GM18867 (cell line): ENCODE measurements around the gene OPRM1.
"Not testable (repeated sequence)": the region's sequence is repeated elsewhere in the genome, so short reads cannot be mapped to it uniquely, and the experiment has no call there.

Experiments
- ATAC-seq: cut with Tn5 transposase; IDR thresholded peaks from one replicate; pipeline ENCODE4 v1.9.1; 2021; ENCODE audit warnings: mild to moderate bottlenecking, moderate library complexity; ENCODE audit not compliant: unreplicated experiment

OPRM1 gene

DNA sequence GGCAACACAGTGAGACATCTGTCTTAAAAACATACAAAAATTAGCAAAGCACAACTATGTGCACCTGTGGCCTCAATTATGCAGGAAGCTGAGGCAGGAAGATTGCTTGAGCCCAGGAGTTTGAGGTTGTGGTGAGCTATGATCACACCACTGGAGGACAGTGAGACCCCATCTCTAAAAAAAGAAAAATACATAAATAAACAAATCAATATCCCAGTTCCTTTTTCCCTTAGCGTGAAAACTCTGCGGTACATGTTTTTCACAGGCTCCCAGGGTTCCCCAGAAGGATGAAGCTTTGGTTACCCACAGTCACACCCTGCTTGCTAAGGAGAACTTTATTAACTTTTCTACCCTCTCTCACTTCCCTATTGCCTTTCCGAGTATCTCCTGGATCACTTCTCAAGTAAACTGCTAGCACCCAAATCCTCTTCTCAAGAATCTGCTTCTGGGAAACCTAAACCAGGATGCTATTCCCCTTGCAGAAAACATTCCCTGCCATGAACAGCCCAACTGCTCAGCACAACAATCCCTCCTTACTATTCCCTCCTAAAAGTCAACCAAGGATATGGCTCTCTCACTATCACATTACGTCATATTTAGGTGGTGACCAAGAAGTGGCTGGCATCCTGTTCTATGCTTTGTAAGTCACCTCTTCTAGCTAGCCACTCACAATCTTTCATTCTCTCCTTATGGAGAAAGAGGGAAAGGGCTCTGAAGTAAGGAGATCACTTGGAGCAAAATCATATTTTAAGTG is 195.2 kb downstream of the OPRM1 start:
- ATAC-seq: peak; percentile 45

DNA sequence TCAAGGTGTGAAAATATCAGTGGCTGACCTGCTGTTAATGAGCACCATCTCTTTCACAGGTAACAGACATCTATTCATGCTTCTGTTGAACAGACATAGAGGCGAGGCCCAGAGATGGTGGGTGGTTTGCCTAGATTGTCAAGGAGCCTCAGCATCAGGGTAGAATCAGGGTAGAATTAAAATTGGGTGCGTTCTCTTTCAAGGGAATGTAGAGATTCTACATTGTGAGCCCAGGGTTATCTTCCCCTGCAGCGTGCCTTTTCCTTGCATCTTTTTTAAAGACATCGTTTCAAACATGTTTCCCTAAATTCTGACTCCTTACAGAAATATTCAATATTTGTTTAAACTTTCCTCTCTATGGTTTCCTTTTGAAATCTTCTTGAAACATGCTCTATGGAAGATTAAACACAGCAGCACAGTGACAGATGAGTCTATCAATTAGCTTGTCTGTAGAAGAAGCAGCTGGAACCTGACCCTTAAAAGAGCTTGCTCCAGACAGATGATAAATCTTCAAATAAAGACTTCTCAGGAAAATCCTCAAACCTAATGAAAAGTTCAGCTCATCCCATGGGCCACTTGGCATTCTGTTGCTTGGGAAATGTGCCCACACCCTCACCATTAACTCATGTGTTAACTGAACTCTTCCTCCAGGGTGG is 197.7 kb downstream of the OPRM1 start:
- ATAC-seq: no peak

DNA sequence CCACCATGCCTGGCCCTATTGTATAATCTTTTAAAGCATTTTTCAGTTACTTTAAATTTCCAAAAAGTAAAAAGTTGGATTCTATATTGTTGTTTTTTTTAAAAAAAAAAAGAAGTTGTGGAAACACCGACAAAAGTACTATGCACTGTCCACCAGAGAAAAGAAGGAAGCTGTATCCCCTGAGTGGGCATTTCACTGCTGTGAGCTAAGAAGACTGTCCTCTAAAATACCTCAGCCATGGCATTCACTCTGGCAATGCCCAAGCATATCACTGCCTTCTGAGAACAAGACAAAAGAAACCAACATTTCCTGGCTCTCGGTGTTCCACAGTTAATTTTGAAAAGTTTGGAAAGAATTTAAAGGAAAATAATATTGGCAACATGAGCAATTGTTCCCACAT is 199.8 kb downstream of the OPRM1 start:
- no peak for ATAC-seq

DNA sequence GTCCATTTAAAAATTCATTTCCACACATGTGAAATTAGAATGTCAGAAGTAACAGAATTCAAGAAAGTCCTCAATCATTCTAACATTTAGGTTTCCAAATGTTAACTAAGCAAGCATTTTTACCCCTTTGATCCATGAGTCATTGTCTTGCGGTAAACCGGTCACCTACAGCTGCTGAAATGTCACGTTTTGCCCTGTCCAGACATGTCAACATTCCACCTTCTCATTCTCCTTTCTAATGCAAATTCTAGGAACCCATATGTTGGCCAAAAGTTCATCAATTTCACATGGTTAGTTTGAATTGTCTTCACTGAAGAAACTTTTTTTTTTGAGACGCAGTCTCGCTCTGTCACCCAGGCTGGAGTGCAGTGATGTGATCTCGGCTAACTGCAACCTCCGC is 200.4 kb downstream of the OPRM1 start:
- ATAC-seq: no peak

DNA sequence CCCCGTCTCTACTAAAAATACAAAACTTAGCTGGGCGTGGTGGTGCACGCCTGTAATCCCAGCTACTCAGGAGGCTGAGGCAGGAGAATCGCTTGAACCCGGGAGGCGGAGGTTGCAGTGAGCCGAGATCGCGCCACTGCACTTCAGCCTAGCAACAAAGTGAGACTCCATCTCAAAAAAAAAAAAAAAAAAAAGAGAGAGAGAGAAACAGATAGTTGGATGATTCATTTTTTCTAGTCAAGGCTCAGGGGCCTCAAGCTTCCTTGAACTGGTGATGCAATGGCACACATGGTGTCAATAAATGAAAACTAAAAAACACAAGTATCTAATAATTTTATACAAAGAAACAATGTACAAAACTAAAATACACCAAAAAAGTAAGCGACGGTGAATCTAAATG is 202.0 kb downstream of the OPRM1 start:
- not testable (repeated sequence) for ATAC-seq

DNA sequence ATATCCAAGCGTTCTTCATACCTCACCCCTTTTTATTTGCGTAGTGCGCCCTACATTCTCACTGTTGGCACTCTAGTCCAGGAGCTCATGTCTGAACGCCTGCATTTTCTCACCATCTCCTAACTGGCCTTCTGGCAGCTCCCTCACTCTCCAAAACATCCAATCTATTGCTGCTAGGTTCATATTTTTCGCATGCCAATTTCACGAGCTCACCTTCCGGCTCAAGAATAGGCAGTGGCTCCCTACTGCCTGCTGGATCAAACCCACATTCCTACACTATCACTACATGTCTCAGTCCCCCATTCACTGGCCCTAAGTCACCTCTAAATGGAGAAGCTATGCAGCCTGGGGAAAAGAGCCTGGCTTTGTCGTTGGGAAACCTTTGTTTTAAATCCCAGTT is 202.5 kb downstream of the OPRM1 start:
- ATAC-seq: no peak

DNA sequence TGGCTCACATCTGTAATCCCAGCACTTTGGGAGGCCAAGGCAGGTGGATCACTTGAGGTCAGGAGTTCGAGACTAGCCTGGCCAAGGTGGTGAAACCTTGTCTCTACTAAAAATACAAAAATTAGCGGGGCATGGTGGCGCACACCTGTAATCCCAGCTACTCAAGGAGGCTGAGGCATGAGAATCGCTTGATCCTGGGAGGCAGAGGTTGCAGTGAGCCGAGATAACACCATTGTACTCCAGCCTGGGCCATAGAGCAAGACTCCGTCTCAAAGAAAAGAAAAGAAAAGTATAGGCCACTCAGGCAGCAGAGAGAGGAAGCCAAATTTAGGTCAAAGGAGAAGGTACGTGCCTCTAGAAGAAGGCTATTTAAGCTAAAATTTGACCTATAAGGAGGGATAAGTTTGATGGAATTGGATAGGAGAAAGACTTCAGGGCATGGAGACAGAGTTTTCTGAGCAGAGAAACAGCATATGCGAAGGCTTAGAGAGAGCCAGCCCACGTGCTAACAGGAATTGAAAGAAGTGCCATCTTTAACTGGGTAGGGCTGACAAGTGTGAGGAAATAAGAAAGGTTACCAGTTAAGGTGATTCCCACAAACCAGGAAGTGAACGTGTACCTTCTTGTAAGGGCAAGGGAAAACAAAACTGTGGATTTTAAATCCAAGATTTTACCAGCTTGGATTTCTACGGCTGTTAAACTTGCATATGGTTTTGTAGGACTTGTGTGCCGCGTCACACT is 203.7 kb downstream of the OPRM1 start:
- ATAC-seq: no peak

DNA sequence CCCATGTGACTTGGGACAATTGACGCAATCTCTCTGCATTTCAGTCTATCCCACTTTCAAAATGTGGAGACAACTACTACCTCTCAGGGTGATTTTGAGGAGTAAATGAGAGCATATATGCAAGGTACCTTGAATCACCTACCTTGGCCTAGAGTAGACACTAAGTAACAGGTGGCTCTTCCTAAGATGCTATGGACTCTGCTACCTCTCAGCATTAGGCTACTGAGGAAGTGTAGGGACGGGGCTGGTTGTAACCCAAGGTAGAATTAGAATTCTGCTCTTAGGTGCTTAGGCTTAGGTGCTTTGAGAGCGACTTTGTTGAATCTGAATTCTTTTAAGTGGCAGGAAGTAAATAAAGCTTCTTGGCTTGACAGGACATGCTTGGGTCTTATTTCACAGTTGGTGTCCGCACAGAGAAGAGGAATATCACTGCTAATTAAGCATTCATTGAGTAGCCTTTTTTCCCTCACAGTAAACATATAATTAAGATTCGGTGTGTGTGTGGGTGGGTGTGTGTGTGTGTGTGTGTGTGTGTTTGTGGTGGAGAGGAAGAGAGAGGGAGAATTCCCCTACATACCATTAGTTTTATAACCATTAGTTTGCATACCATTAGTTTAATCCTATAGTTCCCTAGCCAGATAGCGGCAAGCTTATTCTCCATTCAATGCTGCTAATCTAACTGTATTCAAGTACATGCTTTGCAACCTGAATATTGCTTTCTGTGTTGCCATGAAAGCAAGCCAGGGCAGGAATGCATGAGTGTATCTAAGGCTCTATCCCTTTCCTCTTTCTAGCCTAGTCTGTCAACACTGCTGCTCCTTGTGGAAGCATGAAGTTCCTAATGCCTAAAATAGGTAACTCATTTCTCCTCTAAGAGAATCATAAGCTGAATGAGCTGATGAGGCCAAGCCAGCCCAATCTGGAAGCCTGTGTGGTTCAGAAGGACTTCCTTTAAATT is 205.0 kb downstream of the OPRM1 start:
- ATAC-seq: no peak

DNA sequence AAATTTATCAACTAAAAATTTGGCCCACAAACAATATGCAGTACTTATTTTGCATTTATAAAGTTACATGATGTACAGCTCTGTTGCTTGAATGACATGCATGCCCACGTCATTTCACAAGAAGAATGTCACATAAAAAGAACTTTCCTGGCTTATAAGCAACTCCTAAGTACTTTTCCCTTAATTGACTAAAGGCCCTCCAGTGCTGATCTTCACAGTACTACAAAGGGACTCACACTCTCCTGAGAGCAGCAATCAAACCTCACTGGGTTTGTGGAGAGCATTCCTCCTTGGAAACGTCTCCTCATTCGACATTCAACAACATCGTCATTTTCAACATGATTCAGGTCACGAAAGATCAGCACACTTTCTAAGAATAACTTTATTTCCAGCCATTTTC is 206.5 kb downstream of the OPRM1 start:
- no peak for ATAC-seq

DNA sequence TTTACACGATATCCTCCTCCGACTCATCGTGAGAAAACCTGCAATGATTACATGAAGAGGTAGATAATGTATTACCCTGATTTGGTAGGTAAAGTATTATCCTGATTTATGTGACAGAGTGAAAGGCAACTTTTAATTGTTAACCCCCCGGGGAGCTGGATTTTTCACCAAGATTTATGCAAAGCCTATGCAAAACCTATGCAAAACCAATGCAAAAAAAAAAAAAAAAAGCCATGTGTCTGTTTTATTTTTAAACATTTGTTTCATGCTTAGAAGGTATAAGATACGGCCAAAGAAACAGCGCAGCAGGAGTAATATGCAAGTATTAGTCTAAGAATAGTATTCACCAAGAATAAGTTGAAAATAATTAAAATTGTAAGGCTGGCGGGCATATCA is 207.7 kb downstream of the OPRM1 start:
- peak; percentile 14 for ATAC-seq

DNA sequence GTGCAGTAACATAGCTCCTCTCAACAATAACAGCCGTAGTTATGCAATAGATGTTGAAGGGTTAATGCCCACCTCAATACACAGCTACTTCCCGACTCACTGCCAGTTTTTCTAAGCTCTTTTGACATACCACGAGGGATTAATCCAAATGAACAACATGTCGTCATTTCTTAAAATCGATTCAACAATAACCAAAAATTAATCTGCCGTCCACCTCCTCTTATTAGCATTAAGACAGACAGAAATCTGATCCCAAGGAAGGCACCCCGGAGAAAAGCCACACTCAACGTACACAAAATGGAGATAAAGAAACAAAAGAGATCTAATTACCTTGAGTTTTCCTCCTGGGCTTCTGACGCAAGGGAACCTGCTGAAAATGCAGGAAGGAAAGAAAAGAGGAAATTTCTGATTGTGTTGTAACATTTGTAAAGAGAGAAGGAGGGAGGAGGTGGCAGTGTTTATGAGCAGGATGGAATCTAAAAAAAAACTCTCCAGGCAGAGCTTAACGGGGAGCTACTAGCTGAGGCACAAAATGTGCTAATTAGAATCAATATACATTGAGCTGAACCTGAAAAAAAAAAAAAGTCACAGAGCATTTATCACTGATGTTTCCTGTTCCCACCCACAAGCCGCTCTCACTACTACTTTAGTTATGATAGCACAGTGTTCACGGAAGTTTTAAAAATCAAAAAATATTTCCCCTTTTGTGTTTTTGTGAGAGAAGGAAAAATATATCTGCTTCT is 208.2 kb downstream of the OPRM1 start:
- peak; percentile 44 for ATAC-seq

DNA sequence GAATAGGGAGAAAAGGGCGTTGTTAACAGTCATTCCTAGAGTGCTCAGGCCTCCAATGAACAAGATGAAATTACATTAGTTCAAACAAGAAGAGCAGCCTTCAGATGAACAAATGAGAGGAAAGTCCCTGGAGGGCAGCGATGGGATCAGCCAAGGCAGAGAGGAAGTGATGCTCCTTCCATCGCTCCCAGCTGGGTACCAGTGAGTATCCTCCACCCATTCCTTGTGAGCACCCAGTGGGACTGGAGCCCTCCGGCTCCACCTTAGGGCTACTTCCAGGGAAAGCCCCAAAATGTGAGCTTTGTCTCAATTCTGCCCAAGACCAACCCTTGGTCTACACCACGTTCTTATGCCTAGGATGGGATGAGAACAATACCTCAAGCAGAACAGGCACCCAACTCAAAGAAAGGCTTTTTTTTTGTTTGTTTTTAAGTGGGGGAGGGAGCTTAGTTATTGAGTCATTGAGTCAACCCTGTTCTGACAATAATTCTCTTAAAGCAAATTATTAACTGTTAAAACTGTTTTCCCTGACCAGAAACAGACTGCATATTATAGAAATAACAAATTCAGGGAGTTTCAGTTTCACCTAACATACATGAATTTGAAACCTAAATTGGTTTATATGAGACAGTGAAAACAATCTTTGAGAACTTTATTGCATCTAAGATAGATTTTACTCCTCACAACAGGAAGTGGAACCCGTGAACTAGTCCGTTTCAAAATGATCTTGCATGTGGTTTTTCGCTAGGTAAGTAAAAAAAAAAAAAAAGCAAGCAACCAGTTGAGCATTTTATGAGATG is 210.7 kb downstream of the OPRM1 start:
- peak; percentile 66 for ATAC-seq

DNA sequence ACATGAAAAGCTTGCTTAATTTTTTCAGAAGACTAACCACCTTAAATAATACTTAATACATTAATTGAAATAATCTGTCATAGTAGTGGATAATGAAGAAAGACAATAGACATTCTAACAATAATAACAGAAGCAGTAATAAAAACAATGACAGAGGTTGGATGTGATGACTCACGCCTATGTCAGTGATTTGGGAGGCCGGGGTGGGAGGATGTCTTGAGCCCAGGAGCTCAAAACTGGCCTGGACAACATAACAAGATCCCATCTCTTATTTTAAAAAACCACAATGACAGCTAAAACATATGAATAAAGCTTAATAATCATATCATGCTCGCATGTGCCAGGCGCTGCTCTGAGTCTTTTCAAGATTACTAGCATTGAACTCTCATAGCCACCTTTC is 212.1 kb downstream of the OPRM1 start:
- ATAC-seq: no peak

DNA sequence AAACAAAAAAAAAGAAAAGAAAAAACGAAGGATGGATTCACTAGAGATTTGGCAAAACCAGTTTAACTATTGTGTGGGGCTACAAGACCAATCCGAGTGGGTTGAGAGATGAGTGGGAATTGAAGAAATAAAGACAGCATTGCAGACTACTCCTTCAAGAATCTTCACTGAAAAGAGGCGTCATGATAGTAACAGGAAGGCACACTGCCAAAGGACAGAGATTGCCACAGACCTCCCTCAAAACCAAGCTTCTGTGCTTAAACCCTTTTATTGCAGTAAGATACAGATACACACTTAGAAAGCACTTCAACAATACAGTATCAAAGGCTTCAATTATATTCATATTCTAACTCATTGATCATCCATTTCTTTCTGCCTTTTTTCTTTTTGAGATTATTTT is 213.6 kb downstream of the OPRM1 start:
- ATAC-seq: no peak

DNA sequence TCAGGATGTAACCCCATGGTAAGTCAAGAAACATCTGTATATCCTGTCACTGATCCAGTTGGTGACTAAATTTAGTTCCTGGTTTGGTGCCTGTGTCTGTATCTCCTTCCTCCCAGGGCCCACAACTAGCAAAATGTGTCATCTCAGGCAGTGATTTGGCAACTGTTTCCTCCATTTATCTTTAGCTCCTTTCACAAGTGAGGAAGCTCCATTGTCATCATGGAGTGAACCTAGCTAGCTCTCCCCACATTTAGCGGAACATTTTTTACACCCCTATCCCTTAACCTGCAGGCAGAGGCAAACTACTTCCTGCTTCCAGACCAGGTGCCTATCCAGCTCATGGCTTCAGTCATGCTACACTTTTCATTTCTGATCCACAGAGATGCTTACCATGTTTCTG is 218.0 kb downstream of the OPRM1 start:
- no peak for ATAC-seq

DNA sequence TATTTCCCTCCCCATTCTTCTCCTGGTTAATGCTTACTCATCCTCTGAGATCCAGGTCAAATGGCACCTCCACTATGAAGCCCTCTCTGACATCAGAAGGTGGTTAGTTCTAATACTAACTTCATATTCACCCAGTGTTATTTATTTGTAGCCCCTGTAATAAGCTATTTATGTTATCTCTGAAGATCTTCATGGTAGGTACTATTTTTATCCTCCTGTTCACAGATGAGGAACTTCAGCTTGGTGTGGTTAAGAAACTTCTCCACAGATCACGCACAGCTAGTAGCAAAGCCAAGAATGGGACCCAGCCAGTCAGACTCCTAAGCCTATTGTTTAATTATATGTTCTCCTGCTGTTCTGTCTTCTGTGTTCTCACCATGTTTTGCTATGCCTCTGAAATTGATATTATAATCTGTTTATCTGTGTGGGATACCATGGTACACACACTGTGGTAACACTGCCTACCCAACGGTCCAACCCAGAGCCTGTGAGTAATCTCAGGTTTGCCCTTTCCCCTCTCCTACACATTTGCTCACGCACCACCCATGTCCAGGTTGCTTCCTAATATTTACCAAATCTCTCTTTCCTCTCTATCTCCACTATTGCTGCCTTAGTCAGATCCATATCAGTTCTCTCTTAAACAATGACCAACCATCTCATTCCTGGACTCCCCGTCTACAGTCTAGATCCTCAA is 219.2 kb downstream of the OPRM1 start:
- ATAC-seq: peak; percentile 65

DNA sequence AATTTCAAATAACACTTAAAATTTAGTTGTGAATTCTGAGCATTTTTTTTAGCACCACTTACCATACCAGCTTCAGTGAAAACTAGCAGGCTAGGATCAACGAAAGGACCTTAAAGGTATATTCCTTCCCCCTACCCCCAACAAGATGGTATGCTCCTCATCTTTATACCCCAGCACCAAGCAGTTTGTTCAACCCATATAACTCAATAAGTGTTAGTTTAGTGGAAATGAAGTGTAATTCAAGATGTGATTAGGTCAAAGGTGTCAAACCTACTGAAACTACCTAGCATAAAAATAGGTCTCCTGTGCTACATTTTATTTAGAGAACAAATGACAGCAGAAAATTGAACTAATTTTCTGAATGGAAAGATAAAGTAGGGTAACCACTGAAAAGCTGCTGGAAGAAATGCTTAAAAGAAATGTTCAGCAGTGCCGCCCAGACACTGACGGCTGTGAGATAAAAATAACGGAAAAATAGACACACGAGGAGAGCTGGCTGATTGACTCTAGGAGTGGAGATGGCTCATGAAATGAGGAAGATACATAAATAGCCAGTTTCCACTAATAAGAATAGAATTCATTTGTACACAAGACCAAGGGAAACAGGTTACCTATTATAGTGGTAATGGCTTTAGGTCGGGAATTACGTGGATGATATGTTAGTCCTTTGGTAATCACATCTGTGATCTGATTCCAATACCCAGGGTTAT is 222.8 kb downstream of the OPRM1 start:
- ATAC-seq: peak; percentile 49

DNA sequence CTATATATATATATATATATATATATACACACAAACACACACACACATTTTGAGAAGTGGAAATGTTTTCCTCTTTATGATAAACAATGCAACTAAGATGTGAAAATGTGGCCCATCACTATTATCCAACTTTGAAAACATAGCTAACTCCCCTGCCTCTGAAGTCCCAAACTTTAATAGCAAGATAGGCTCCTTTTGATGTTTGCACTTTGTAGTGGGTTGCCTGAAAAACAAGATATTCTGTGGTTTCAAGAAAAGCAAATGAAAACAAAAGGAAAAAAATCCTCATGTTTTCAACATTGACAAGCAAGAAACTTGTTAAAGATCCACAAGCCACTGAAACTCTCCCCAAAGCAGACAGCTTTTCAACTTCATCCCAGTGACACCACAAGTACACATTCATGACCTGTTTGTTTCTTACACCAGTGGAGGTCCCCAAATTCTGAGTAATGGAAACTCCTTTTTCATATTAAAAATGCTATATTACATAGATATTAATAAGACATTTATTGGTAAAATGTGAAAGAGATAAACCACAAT is 227.6 kb downstream of the OPRM1 start:
- ATAC-seq: no peak
